Measurements from ENCODE around the gene ITPR1.

The ITPR1 gene

GRCh38 chr3:4836516-4836915 lies 343.4 kb downstream of the ITPR1 start:
- no peak for DNase-seq

- DNase-seq = no peak
These were observed 344.3 kb downstream of the ITPR1 start for GRCh38 chr3:4837374-4837930.

- no peak for DNase-seq
These were observed 345.5 kb downstream of the ITPR1 start for GRCh38 chr3:4838621-4839022.

GRCh38 chr3:4839278-4839677 lies 346.1 kb downstream of the ITPR1 start:
- no peak for DNase-seq

GRCh38 chr3:4841225-4841624 lies 348.1 kb downstream of the ITPR1 start:
- no peak for DNase-seq

- no peak for DNase-seq
These were observed 348.8 kb downstream of the ITPR1 start for GRCh38 chr3:4841776-4842440.

- DNase-seq = no peak
These were observed 350.5 kb downstream of the ITPR1 start for GRCh38 chr3:4843619-4844018.

GRCh38 chr3:4845882-4846281 lies 352.7 kb downstream of the ITPR1 start:
- DNase-seq = no peak

- no peak for DNase-seq
These were observed 353.4 kb downstream of the ITPR1 start for GRCh38 chr3:4846543-4846942.

GRCh38 chr3:4848176-4848825 lies 355.2 kb downstream of the ITPR1 start:
- DNase-seq = no peak

GRCh38 chr3:4849136-4849535 lies 356.0 kb downstream of the ITPR1 start:
- DNase-seq = no peak

GRCh38 chr3:4849739-4850138 lies 356.6 kb downstream of the ITPR1 start:
- DNase-seq = no peak

GRCh38 chr3:4850211-4850927 lies 357.2 kb downstream of the ITPR1 start:
- no peak for DNase-seq

GRCh38 chr3:4850928-4851265 lies 357.7 kb downstream of the ITPR1 start:
- DNase-seq = no peak

- DNase-seq = no peak
These were observed 359.9 kb downstream of the ITPR1 start for GRCh38 chr3:4852780-4853748.

- no peak for DNase-seq
These were observed 360.6 kb downstream of the ITPR1 start for GRCh38 chr3:4853749-4854140.

- DNase-seq = no peak
These were observed 362.5 kb downstream of the ITPR1 start for GRCh38 chr3:4855676-4856075.

GRCh38 chr3:4856136-4856535 lies 363.0 kb downstream of the ITPR1 start:
- DNase-seq = no peak

- DNase-seq = no peak
These were observed 363.4 kb downstream of the ITPR1 start for GRCh38 chr3:4856564-4856963.

GRCh38 chr3:4856986-4857385 lies 363.8 kb downstream of the ITPR1 start:
- no peak for DNase-seq

GRCh38 chr3:4859788-4860187 lies 366.6 kb downstream of the ITPR1 start:
- DNase-seq = no peak

- no peak for DNase-seq
These were observed 369.8 kb downstream of the ITPR1 start for GRCh38 chr3:4862973-4863372.

GRCh38 chr3:4864503-4864902 lies 371.4 kb downstream of the ITPR1 start:
- DNase-seq = no peak
